ENCODE results near the gene SCYL1.
"Not testable (repeated sequence)": the region's sequence is repeated elsewhere in the genome, so short reads cannot be mapped to it uniquely, and the experiment has no call there.

The SCYL1 gene

GRCh38 chr11:65516135-65516968 is 8.5 kb upstream of the SCYL1 start:
- Histone ChIP-seq H4K20me1 (ENCODE audit: insufficient read depth) (no peaks in the 10 kb centered on the region), H3K4me2 (no peak overlapping the region), H3K4me3 (IDR thresholded peaks at IDR 0.05; ENCODE audit: insufficient read depth, low read depth, low read length) (no peak overlapping the region), H2AFZ (ENCODE audit: low read depth) (no peak overlapping the region), H3K27ac (no peak overlapping the region), H3K36me3 (ENCODE audit: insufficient read depth) (no peaks in the 10 kb centered on the region), H3K9ac (no peak overlapping the region), H3K79me2 (ENCODE audit: insufficient read depth, low read depth) (no peaks in the 10 kb centered on the region), H3K27me3 (ENCODE audit: insufficient read depth, low read depth) (no peaks in the 10 kb centered on the region), H3K4me1 (ENCODE audit: low read depth, poor library complexity, severe bottlenecking) (peaks cover under 1% of the 10 kb centered on the region)
- no peak for TF ChIP-seq CTCF (conservative IDR thresholded peaks at IDR 0.05; ENCODE audit: low read depth, low read length)

GRCh38 chr11:65518941-65519549 is 5.8 kb upstream of the SCYL1 start:
- not testable (repeated sequence) for H2AFZ ChIP-seq (ENCODE audit: low read depth); H3K27me3 ChIP-seq (ENCODE audit: insufficient read depth, low read depth)

GRCh38 chr11:65521777-65522521 is 2.9 kb upstream of the SCYL1 start:
- not testable (repeated sequence) for H3K27me3 ChIP-seq (ENCODE audit: insufficient read depth, low read depth); H2AFZ ChIP-seq (ENCODE audit: low read depth); H3K4me1 ChIP-seq (ENCODE audit: low read depth, poor library complexity, severe bottlenecking); H3K4me2 ChIP-seq; H3K36me3 ChIP-seq (ENCODE audit: insufficient read depth); H3K27ac ChIP-seq; H3K4me3 ChIP-seq (IDR thresholded peaks at IDR 0.05; ENCODE audit: insufficient read depth, low read depth, low read length); H3K9ac ChIP-seq; H4K20me1 ChIP-seq (ENCODE audit: insufficient read depth)
- peaks cover 16% of the 10 kb centered on the region; the same call in 1 of the 2 replicates for H3K79me2 ChIP-seq (ENCODE audit: insufficient read depth, low read depth)

More at GRCh38 chr11:65518941-65519549, 5.8 kb upstream of the SCYL1 start:
- H3K27ac ChIP-seq; H3K9ac ChIP-seq; H3K4me1 ChIP-seq (ENCODE audit: low read depth, poor library complexity, severe bottlenecking); H3K4me2 ChIP-seq; H3K36me3 ChIP-seq (ENCODE audit: insufficient read depth); H3K4me3 ChIP-seq (IDR thresholded peaks at IDR 0.05; ENCODE audit: insufficient read depth, low read depth, low read length); H4K20me1 ChIP-seq (ENCODE audit: insufficient read depth); H3K79me2 ChIP-seq (ENCODE audit: insufficient read depth, low read depth): not testable (repeated sequence)

DNA sequence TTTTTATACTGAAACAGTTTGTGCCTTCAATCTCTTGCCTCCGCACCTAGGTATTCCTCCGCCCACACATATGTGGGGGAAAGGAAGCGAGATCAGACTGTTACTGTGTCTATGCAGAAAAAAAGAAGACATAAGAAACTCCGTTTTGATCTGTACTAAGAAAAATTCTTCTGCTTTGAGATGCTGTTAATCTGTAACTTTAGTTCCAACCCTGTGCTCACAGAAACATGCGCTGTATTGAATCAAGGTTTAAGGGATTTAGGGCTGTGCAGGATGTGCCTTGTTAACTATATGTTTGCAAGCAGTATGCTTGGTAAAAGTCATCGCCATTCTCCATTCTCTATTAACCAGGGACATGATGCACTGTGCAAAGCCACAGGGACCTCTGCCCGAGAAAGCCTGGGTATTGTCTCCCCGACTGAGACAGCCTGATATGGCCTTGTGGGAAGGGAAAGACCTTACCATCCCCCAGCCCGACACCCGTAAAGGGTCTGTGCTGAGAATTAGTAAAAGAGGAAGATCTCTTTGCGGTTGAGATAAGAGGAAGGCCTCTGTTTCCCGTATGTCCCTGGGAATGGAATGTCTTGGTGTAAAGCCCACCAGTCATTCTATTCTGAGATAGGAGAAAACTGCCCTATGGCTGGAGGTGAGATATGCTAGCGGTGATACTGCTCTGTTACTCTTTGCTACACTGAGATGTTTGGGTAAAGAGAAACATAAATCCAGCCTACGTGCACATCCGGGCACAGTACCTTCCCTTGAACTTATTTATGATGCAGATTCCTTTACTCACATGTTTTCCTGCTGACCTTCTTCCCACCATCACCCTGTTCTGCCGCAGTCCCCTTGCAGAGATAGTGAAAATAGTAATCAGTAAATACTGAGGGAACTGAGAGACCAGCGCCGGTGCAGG is 1.9 kb upstream of the SCYL1 start:
- H3K36me3 ChIP-seq (ENCODE audit: insufficient read depth); H3K9ac ChIP-seq; H3K4me1 ChIP-seq (ENCODE audit: low read depth, poor library complexity, severe bottlenecking); H2AFZ ChIP-seq (ENCODE audit: low read depth); H3K27ac ChIP-seq; H3K4me3 ChIP-seq (IDR thresholded peaks at IDR 0.05; ENCODE audit: insufficient read depth, low read depth, low read length); H4K20me1 ChIP-seq (ENCODE audit: insufficient read depth); H3K4me2 ChIP-seq; H3K27me3 ChIP-seq (ENCODE audit: insufficient read depth, low read depth): not testable (repeated sequence)
- H3K79me2 ChIP-seq (ENCODE audit: insufficient read depth, low read depth) = peaks cover 16% of the 10 kb centered on the region; the same call in 1 of the 2 replicates

DNA sequence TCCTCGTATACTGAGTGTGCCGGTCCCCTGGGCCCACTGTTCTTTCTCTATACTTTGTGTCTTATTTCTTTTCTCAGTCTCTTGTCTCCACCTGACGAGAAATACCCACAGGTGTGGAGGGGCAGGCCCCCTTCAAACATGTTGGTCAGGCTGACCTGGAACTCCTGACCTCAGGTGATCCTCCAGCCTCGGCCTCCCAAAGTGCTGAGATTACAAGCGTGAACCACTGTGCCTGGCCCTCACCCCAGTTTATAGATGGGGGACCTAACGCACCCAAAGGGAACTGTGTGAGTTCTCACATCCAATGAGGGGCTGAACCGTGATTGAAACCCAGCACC is 1.3 kb upstream of the SCYL1 start:
- not testable (repeated sequence) for H2AFZ ChIP-seq (ENCODE audit: low read depth); H3K27me3 ChIP-seq (ENCODE audit: insufficient read depth, low read depth); H4K20me1 ChIP-seq (ENCODE audit: insufficient read depth); H3K9ac ChIP-seq; H3K36me3 ChIP-seq (ENCODE audit: insufficient read depth); H3K4me3 ChIP-seq (IDR thresholded peaks at IDR 0.05; ENCODE audit: insufficient read depth, low read depth, low read length); H3K27ac ChIP-seq; H3K4me1 ChIP-seq (ENCODE audit: low read depth, poor library complexity, severe bottlenecking); H3K4me2 ChIP-seq
- H3K79me2 ChIP-seq (ENCODE audit: insufficient read depth, low read depth) = peaks cover 16% of the 10 kb centered on the region; the same call in 1 of the 2 replicates
